NOMO-1 treated with DMSO at 0.1 percent for 48 hours (cell line): ENCODE measurements around the gene INPP5A.
"Not testable (repeated sequence)": the region's sequence is repeated elsewhere in the genome, so short reads cannot be mapped to it uniquely, and the experiment has no call there.

ENCODE experiments used
- DNase-seq: peaks from one replicate; lab custom pipeline; 2025; ENCODE audit not compliant: unreplicated experiment; lab: John Stamatoyannopoulos, UW

The INPP5A gene, protein sequence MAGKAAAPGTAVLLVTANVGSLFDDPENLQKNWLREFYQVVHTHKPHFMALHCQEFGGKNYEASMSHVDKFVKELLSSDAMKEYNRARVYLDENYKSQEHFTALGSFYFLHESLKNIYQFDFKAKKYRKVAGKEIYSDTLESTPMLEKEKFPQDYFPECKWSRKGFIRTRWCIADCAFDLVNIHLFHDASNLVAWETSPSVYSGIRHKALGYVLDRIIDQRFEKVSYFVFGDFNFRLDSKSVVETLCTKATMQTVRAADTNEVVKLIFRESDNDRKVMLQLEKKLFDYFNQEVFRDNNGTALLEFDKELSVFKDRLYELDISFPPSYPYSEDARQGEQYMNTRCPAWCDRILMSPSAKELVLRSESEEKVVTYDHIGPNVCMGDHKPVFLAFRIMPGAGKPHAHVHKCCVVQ

DNA sequence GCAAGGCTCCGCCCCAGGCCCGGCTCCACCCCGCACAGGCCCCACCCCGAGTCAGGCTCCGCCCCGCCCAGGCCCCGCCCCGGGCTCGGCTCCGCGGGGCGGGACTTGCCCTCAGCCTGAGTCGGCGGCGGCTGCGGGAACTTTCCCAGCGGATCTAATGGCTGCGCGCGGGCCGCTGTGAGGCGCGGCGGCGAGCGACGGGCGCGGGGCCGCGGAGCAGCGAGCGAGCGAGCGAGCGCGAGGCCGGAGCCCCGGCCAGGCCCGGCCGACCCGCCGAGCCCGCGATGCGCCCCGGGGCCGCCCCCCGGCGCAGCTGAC is at the start of gene INPP5A:
TSS of gene INPP5A (plus strand) at position 104 of the 318 bp plus-strand sequence. CDS start 310 bp downstream, outside the sequence.
- DNase-seq = no peak

DNA sequence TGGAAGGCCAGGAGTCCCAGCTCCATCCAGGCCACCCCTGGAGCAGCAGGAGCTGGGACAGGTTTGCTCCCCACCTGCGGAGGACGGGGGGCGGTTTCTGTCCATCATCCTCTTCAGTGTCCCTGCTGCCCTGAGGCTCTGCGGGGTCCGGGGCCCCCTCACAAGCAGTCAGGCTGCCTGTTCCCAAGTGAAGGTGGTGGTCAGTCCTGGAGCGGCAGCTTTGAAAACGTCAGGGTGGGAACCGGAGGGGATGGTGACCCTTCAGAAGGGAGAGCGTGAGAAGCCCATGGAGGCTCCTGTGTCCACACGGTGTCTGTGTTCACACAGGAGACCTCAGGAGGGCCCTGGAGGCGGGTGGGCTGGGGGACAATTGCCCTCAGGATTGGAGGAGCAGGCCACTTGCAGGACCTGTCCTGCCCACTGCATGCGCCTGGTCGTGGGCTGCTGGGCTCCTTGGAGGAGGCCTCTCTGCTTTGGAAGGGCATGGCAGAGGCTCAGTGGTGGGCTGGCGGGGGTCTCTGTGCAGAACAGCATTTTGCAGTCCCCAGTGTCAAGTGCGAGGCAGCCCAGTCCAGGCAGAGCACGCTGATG is 49.3 kb upstream of the INPP5A start:
- no peak for DNase-seq

DNA sequence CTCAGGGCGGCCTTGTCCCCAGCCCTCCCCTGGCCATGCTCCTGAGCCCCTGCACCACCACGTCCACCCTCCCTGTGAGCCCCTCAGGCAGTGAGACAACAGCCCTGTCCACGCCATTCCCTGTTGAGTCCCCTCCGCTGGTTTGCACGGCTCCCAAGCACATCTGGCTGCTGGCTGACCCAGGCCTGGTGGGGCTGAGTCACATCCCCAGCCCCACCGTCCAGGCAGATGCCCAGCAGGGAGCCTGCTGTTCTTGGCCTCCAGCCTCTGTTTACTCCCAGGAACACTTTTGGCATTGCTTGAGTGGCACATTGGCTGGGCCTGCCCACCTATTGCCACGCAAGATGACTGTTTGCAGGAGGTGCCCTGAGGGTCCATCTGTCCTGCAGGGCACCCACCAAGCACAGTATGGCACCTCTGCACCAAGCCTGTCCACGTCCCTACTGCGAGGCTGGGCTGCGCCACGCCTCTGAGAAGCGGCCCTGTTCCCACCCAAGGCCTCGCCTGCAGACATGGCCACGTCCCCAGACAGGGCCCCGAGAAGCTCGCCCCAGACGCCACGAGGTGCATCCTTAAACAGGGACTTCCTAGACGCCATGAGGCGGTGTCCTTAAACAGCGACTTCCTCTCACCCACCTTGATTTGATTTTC is 48.4 kb upstream of the INPP5A start:
- no peak for DNase-seq

DNA sequence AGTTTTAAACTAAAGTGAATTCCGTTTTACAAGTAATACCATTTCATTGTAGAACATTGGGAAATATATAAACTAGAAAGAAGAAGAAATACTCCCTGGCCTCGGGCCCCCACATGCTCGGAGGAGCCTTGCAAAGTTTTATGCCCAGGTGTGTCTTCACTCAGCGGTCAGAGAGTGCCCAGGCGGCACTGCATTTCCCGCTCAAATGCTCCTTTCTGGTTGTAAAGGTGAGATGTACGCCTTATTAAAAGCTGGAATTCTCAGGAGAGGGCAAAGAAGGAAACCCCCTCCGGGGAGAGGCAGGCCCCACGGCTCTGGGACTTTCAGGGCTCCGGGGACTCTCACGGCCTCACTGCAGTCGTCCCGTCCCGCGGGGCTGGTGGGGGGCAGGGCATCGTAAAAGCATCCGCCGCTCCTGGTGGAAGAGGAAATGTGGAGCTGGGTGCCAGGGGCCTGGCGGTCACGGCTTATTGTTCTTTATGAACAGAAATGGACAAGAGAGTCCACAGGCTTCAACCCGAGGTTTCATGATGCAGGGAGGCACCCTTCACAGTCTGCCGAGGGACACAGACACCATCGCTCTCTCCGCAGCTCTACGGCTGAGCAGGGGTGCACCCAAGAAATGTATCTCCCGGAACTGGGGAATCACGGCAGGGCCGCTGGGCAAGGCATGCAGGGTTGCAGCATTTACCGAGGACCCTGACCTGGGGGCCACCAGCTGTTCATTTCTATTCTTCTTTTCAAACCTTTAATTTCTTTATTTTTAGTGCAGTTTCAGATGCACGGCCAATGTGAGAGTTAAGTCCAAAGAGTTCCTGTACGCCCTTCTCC is 47.7 kb upstream of the INPP5A start:
- DNase-seq = no peak

DNA sequence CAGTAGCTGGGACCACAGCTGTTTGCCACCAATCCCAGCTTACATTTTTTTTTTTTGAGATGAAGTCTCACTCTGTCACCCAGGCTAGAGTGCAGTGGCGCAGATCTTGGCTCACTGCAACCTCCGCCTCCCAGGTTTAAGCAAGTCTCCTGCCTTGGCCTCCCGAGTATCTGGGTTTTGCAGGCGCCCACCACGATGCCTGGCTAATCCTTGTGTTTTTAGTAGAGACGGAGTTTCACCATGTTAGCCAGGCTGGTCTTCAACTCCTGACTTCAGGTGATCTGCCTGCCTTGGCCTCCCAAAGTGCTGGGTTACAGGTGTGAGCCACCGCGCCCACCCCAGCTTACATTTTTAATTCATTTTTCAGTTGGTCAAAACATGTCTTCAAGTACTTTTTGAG is 46.1 kb upstream of the INPP5A start:
- DNase-seq = not testable (repeated sequence)

DNA sequence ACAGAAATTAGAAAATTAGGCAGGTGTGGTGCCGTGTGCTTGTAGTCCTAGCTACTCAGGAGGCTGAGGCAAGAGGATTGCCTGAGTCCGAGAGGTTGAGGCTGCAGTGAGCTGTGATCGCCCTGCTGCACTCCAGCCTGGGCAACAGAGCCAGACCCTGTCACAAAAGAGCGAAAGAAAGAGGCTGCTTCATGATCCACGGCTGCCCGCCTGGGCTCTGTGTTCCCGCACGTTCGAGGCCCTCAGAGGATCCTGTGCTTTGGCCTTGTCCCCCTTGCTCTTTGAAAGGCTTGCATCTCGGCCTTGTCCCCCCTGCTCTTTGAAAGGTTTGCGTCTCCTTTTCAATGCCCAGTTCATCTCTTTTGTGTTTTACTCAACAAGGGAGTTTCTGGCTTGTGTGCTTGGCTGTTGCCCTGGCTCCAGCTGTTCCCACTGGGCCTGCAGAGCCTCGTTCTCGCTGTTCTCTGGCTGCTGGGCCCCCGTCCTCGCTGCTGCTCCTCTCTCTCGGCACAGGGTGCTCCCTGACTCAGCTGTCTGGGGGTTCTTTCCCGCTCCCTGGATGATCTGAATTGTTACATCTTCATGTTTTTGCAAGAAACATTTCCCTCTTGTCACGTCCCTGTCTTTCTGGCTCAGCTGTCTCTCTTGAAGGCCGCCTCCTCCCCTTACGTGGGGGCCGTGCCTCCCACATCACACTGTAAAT is 45.1 kb upstream of the INPP5A start:
- DNase-seq = no peak

DNA sequence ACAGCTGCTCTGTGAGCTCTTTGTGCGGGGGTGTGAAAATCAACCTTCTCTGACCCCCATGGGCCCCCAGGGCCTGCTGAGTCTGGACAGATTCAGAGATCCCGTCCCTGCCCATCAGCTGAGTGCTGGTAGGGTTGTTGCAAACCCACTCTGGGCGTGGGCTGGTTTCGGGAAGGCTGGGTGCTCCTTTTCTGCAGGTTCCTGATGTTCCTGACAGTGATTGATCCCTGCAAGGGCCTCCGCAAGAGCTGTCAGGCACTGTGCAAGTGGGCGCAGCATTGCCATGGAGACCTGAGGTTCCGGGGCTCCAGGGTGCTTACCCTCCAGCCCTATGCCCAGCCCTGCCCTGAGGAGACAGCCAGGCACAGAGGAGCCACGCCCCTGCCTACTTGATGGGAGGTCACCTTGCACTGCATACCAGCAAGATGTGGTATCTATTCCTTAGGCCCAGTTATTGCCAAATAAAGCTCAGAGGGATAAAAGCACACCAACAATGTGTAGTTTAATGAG is 44.3 kb upstream of the INPP5A start:
- DNase-seq = no peak

DNA sequence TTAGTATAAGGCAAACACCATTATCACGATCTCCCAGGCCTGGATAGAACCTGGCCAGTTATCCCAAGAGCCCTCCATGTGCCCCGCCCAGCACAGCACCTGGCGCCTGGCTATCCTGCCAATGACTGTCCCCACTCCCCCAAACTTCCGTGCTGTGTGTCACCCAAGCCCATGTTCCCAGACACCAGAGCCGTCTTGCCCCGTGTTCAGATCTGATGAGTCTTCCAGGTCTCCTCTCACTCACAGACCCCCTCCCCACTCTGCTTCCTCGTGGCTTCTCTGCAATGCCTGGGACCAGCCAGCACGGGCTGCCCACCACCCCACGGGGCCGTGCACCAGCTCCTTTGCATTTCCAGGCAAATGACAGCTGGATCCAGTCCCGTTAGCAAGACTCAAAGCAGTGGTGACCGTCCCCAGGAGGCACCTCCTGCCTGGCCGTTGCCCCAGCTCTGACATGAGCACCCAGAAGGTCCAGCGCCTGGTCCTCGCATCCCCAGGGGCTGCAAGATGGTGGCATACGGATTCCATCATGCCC is 43.8 kb upstream of the INPP5A start:
- DNase-seq = no peak

DNA sequence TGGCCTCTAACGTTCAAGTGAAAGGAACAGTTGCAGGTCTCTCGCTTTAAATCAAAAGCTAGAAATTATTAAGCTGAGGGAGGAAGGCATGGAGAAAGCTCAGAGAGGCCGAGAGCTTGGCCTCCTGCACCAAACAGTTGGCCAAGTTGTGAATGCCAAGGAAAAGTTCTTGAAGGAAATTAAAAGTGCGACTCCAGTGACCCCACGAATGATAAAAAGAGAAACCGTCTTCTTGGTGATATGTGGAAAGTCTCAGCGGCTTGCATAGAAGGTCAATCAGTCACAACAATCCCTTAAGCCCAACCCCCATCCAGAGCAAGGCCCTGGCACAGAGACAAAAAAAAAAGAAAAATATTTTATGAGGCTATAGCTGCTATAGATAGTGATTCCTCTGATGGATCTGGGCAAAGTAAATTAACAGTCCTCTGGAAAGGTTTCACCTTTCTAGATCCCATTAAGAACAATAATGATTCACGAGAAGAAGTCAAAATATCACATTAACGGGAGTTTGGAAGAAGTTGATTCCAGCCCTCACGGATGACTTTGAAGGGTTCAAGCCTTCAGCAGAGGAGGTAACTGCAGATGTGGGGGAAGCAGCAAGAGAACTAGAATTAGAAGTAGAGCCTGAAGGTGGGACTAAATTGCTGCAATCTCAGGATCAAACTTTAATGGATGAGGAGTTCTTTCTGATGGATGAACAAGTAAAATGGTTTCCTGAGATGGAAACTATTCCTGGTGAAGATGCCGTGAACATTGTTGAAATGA is 42.5 kb upstream of the INPP5A start:
- DNase-seq = no peak

DNA sequence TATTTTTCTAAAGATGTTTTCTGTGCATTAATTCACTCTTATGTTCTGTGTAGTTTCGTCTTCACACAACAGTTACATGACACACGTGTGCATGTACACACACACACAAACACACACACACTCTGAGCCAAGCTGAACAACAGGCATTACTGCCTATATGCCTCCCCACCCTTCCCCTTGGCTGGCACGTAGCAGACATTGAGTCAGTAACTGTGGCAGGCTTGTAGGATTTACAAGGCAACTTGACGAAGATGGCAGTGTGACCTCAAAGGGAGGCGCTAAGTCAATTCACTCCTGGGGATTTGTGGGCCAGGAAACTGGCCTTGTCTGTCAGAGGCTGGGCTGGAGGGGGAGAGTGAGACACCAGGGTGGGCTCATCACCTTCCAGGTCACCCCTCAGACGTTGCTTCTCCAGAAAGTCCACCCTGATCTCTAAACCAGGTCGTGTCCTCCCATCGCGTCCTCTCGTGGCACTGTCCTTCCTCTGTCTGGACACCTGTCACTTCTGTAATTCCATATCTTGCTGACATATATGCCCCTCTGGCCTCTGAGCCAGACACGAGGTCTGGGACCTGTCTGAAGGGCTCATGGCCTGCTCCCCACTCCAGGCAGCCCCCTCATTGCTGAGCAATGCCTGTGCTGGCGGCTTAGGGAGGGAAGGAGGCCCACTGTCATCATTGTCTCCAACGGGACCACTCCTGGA is 41.1 kb upstream of the INPP5A start:
- no peak for DNase-seq

DNA sequence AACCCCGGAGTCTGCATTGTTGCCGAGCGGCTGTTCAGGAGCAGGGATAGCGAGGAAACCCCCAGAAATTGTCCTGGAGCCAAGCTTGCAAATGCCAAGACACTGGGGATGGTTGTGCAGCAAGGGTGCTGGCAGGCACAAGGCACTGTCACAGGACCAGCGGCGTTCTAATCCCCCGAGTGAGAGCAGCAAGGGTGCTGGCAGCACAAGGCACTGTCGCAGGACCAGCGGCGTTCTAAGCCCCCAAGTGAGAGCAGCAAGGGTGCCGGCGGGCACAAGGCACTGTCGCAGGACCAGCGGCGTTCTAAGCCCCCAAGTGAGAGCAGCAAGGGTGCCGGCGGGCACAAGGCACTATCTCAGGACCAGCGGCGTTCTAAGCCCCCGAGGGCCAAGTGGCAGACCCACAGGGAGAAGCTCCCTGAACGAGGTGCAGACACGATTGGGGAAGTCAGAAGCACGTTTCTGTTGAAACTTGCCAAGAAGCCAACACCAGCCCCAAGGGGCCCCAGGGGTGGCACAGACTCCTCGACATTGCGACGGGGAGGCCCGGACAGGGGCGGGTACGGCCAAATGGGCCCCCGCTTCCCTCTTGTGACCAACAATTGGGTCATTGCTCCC is 40.4 kb upstream of the INPP5A start:
- peak; percentile 72 for DNase-seq

DNA sequence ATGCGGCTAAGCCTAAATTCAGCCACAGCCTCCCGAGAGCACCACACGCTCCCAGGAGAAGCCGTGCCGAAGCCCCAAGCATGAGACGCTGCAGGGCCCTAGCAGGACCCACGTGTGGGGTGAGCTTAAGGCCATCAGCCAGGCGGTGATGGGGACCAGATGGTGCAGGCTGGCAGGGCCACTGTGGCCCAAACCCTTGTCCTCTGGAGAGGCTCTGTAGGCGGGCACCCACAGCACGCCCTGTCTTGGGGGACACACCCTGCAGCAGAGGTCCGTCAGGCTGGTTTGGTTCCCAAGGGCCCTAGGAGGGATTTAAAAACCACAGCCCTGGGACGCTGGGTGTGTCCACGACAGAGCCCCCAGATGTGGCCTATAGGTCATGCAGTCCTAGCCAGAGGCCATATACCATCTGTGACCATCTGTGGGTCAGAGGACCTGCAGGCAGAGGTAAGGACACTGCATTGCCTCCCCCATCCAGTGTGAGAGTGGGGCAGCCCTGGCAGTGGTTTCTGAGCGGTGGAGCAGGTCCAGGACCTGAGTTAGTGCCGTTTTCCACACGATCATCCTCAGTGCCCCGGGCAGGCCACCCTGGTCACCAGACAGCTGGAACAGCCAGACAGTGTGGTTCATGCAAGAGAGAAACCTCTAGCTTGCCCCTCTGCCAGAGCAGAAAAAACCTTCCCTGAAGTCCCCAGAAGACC is 39.6 kb upstream of the INPP5A start:
- DNase-seq = no peak

DNA sequence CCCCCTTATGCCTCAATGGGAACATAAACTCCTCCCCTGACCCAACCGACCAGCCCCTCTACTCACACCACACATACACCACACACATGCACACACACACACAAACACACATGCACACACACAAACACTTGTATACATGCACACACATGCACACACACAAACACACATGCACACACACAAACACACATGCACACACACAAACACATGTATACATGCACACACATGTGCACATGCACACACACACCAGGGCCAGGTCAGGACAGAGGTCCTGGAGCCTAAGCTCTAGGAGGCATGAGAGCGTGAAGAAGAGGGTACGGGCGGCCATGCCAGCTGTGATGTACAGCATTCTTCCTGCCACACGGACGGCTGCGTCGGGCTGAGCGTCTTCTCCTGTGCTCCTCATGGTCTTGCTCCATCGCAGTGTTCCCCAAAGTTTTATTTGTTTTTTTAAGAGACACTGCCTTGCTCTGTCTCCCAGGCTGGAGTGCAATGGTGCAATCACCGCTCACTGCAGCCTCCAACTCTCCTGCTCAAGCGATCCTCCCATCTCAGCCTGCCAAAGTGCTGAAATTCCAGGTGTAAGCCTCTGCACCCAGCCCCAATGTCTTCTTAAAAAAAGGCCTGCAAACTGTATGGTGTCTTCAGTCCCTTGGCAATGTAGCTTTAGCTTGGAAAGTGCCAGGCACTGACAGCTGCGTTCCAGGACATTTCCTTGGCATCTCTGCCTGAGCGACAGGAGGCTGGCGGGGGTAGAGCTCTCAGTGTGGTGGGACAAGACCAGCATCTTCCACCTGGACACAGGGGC is 38.8 kb upstream of the INPP5A start:
- no peak for DNase-seq

DNA sequence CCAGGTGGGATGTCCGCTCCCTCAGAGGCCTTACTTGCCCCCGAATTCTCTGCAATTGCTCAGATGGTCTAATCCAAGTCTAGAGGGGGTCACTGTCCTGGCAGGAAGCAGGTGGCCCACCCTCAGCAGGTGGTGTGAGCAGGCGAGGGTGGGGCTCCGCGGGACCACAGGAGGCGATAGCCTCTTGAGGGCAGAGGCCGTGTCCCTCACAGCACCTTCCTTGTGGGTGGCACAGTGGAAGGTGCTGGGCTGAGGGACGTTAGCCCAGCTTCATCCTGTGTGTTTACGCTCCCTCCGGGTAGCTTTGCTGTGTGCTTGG is 38.3 kb upstream of the INPP5A start:
- DNase-seq = no peak

DNA sequence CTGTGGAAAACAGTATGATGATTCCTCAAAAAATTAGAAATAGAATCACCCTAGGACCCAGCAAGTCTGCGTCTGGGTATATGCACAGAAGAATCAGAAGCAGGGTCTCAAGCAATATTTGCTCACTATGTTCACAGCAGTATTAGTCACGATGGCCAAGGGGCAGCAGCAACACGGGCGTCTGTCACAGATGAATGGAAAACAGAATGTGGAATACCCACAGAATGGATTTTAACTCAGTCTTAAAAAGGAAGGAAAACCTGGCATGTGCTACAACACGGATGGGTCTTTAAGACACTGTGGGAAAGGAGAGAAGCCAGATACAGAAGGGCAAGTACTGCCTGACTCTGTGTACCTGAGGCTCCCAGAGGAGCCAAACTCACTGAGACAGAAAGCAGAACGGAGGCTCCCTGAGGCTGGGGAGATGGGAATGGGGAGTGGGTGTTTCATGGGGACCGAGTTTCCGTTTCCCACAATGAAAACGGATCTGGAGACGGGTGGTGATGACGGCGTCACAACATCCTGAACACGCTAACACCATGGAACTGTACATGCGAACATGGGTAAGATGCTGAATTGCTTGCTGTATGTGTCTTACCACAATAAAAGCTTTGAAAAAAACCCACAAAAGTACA is 36.7 kb upstream of the INPP5A start:
- DNase-seq = no peak

DNA sequence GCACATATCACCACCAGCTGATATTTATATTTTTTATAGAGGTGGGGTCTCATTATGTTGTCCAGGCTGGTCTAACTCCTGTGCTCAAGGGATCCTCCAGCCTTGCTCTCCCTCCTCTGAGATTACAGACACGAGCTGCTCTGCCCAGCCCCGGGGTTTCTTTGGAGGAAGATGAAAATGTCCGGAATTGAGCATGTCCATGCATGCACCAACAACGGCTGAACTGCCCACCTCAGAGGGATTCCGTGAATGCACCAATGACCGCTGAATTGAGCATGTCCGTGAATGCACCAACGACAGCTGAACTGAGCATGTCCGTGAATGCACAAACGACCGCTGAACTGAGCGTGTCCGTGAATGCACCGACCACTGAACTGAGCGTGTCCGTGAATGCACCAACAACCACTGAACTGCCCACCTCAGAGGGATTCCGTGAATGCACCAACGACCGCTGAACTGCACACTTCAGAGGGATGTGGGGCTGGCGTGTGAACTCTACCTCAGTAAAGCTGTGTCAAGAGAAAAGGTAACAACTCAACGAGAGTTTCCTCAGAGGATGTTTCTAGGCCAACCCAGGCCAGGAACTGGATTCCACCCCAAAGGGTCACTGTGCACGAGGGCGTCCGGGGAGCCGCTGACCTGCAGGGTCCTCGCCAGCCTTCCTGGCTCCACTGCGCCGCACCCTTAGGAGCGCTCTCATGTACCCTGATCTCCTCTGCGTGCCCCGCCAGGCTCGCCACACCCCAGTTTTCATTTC is 34.9 kb upstream of the INPP5A start:
- DNase-seq = no peak
